Measurements from ENCODE around the gene DYNLT5. TPM values are rescaled to one million over a fixed set of nuclear protein-coding genes. Genes with fewer than 3 reads are reported as not detected.
A peak's percentile ranks its signal among the peaks of the same experiment; 100 is the strongest.
"Not testable (repeated sequence)": the region's sequence is repeated elsewhere in the genome, so short reads cannot be mapped to it uniquely, and the experiment has no call there.

Gene DYNLT5
- 1 to 10 TPM; 1.9 to 3.2 TPM for total RNA-seq
- long read RNA-seq: 0 reads

DNA sequence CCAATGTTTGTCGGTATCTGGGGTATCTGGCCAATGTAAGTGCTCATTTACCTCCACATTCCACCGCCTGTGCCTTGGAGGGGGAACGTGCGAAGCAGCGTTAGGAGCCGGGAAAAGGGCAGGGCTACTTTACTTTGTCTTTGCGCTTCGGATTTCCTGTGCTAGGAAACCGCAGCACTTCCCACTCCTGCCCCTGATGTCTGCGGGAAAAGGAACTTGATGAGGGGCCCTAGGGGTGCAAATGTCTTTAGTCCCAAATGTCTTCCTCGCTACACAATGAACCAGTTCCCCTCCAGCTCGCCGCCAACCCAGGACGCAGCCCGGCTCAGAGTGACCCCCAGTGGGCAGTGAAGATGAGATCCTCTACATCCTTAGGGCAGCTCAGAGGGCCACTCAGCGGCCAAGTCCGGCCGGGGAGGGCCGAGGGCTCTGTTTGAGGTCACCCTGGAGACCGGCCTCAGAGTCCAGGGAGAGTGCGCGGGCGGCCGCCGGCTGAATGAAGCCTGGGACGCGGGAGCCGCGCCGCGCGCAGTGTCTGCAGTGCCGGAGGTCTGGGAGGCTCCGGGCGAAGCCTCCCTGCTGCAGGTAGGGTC lies at the start of gene DYNLT5:
Gene DYNLT5 (plus strand): TSS at position 460 of the 593 bp plus-strand sequence. CDS start 2,200 bp downstream, outside the sequence.
- intact Hi-C loops (cut with DNase I): no loop called here
- peak; percentile 91 to 96 for ATAC-seq
- peak; percentile 70 for DNase-seq

DNA sequence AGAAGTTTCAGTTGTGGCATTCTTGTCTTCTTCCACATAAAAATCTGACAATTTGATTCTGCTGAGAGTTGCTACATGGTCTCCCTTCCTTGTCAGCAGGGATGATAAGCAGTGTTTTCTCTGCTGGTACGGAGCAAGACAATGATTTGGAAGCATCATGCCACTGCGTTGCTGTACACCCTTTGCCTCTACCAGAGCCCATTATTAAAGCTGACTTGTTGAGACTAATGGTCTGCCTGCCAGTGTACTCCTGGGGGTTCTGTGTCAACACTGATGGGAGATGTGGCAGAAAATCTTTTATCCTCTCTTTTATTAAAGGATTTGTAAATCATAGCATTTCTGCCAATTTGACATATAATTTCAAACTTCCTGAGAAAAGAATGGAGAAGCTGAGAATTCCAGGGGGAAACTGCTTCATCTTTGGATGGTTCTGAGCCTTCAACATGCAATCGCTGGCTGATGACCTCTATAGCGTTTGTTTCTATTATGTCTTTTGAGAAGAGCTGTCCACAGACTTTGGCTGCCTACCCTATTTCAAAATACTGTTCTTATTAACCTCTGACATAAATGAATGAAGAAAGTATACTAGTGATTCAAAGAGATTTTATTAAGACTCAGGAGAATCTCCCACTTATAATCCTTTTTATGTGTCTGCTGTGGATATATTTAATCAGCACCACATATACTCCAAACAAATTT lies 47.9 kb upstream of the DYNLT5 start:
- ATAC-seq (no peak), DNase-seq (no peak)
- intact Hi-C loops (cut with DNase I): no loop called here

DNA sequence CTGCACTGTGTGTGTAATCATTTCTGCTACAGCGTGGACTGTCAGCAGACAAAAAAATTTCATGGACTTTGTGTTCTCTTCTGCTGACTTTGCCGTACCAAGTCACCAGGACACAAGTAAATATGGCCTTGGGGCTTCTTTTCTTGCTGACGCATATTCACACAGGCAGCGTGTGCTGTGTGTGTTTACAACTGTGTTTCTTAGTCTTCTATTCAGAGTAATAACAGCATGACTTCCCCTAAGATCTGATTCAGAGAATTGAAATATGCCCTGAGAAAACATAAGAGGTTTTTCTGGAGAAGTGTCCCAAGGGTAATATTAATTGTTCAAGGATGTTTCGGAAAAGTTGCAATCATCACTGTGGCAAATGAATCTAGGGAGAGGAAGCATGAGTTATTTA lies 47.1 kb upstream of the DYNLT5 start:
- no peak for ATAC-seq
- DNase-seq: no peak
- intact Hi-C loops (cut with DNase I): no loop called here

- intact Hi-C loops (cut with DNase I): no loop called here
- no peak for ATAC-seq
- DNase-seq: no peak
Measured at GRCh38 chr1:66711420-66711819, 40.8 kb upstream of the DYNLT5 start.

DNA sequence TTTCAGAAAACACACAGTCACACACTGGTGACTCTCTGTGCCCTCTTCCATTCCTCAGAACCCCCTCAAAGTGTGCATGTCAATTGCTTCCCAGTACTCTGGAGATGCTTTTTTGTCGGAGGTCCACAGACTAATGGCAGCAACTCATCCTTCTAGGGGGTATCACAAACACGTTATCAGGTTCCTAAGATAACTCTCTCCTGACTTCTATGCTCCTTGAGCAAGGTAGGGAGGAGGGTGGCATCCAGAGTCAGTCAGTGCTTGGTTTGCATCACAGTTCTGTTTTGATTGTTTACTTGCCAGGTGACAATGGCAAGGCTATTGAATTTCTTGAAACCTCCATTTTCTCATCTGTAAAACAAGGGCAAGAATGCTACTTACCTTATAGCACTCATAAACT lies 39.4 kb upstream of the DYNLT5 start:
- ATAC-seq: no peak
- intact Hi-C loops (cut with DNase I): no loop called here
- DNase-seq: no peak

GRCh38 chr1:66723985-66724384 lies 28.3 kb upstream of the DYNLT5 start:
- DNase-seq (no peak), ATAC-seq (no peak)
- intact Hi-C loops (cut with DNase I): loop anchor here in 1 of 2 donors (10.0 kb wide), 1 partner anchor 469 kb away; no protein-coding TSS in a partner anchor

GRCh38 chr1:66725885-66726665 lies 26.2 kb upstream of the DYNLT5 start:
- ATAC-seq (peak; percentile 83 to 95), DNase-seq (peak; percentile 24)
- intact Hi-C loops (cut with DNase I): loop anchor here in 1 of 2 donors (10.0 kb wide), 1 partner anchor 471 kb away; no protein-coding TSS in a partner anchor

- DNase-seq: no peak
- intact Hi-C loops (cut with DNase I): loop anchor here in 1 of 2 donors (10.0 kb wide), 1 partner anchor 473 kb away; no protein-coding TSS in a partner anchor
- ATAC-seq: no peak
Measured at GRCh38 chr1:66728021-66728420, 24.2 kb upstream of the DYNLT5 start.

DNA sequence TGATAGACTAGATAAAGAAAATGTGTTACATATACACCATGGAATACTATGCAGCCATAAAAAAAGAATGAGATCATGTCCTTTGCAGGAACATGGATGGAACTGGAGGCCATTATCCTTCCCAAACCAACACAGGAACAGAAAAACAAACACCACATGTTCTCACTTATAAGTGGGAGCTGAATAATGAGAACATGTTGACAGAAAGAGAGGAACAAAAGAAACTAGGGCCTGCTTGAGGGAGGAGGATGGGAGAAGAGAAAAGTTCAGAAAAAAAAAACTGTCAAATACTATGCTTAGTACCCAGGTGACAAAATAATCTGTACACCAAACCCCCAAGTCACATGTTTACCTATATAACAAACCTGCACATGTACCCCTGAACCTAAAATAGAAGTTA lies 23.5 kb upstream of the DYNLT5 start:
- DNase-seq, ATAC-seq: not testable (repeated sequence)
- intact Hi-C loops (cut with DNase I): loop anchor here in 1 of 2 donors (10.0 kb wide), 1 partner anchor 474 kb away; no protein-coding TSS in a partner anchor

GRCh38 chr1:66729119-66729518 lies 23.1 kb upstream of the DYNLT5 start:
- intact Hi-C loops (cut with DNase I): loop anchor here in 1 of 2 donors (10.0 kb wide), 1 partner anchor 474 kb away; no protein-coding TSS in a partner anchor
- ATAC-seq (no peak), DNase-seq (no peak)

GRCh38 chr1:66729523-66729922 lies 22.7 kb upstream of the DYNLT5 start:
- no peak for DNase-seq
- ATAC-seq: no peak
- intact Hi-C loops (cut with DNase I): loop anchor here in 1 of 2 donors (10.0 kb wide), 1 partner anchor 475 kb away; no protein-coding TSS in a partner anchor

DNA sequence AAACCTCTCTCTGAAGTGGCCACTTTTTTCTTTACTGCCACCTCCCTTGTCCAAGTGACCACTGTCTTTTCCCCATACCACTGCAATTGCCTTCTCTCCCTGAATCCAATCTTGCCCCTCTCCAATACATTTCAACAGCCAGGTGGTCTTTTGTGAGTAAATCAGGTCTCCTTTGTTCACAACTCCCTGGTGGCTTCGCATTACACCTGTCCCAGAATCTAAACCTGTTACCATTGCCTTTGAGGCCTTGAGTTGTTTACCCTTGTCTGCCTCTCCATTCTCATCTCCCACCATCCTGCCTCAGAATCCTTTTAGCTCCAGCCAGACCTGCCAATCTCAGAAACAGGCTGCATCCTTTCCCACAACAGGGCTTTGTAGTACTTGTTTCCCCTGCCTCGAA lies 21.8 kb upstream of the DYNLT5 start:
- DNase-seq: no peak
- ATAC-seq: no peak
- intact Hi-C loops (cut with DNase I): no loop called here

GRCh38 chr1:66731170-66731865 lies 20.9 kb upstream of the DYNLT5 start:
- ATAC-seq: no peak
- intact Hi-C loops (cut with DNase I): no loop called here

GRCh38 chr1:66732407-66733166 lies 19.7 kb upstream of the DYNLT5 start:
- DNase-seq (no peak), ATAC-seq (peak in 1 of 2 donors; percentile 36)
- intact Hi-C loops (cut with DNase I): no loop called here

More at GRCh38 chr1:66731170-66731865, 20.9 kb upstream of the DYNLT5 start:
- no peak for DNase-seq

- DNase-seq (no peak), ATAC-seq (no peak)
- intact Hi-C loops (cut with DNase I): no loop called here
Measured at GRCh38 chr1:66733348-66734017, 18.8 kb upstream of the DYNLT5 start.

- ATAC-seq; intact Hi-C loops (cut with DNase I); DNase-seq: not testable (repeated sequence)
Measured at GRCh38 chr1:66734531-66734930, 17.7 kb upstream of the DYNLT5 start.

DNA sequence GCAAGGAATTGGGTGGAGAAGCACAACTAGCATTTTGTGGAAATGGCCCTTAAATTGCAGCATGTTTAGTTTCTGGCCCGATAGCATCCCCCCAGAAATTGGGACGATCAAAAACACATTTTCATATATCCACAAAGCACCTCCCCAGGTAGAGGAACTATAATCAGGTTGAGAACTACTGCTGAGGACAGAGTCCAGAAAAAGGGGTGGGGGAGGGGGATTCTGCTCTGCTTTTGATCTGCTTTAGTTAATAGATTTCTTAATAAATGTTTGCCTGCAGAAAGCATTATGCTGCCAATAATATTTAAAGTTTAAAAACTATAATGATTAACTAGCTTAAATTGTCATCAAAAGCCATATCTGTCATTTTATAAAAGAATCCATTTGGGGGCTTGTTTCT lies 14.4 kb upstream of the DYNLT5 start:
- no peak for DNase-seq
- intact Hi-C loops (cut with DNase I): no loop called here
- no peak for ATAC-seq
